ENCODE data around the gene DCLK2.

DNA sequence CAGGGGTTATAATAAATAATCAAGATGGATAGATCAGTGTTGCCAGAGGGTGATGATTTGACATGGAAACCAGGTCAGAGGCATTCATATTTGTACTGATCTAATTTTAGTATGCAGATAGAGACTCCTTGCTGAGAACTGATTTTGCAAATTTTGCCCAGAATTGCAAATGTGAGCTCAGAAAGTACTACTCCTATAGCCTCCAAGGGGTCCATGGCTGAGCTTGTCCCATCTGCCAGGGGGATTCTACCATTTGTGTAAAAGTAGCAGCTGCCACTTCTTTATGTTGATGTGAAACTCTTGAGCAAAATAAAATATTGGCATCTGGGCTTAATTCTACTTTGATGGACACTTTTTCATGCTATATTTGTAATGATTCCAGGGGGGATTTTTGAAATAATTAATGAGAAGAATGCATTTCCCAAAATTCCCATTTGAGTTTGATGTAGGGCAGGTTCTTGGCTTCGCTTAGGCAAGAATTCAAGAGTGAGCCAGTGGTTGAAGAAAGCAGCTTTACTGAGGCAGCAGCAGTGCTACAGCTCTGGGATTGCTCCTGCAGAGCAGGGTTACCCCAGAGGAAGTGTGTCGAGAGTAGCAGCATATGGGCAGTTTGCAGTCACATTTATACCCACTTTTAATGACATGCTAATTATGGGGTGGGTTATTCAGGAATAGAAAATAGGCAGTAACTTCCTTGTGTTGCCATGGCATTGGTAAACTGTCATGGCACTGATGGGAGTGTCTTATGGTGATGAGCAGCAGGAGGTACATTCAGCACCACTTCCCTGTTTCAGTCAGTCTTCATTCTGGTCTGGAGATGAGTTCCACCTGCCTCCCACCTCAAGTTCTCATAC is 38.7 kb upstream of the DCLK2 start:
- TF ChIP-seq, protein P1, sequence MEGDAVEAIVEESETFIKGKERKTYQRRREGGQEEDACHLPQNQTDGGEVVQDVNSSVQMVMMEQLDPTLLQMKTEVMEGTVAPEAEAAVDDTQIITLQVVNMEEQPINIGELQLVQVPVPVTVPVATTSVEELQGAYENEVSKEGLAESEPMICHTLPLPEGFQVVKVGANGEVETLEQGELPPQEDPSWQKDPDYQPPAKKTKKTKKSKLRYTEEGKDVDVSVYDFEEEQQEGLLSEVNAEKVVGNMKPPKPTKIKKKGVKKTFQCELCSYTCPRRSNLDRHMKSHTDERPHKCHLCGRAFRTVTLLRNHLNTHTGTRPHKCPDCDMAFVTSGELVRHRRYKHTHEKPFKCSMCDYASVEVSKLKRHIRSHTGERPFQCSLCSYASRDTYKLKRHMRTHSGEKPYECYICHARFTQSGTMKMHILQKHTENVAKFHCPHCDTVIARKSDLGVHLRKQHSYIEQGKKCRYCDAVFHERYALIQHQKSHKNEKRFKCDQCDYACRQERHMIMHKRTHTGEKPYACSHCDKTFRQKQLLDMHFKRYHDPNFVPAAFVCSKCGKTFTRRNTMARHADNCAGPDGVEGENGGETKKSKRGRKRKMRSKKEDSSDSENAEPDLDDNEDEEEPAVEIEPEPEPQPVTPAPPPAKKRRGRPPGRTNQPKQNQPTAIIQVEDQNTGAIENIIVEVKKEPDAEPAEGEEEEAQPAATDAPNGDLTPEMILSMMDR (IDR thresholded peaks at IDR 0.05): no peak
- TF ChIP-seq POLR2A (IDR thresholded peaks at IDR 0.05): no peak

Measured in ovary (tissue), 3 donors.